Right hindlimb (tissue), 1 donor: ENCODE measurements around the gene TCERG1L.

ENCODE experiments used
- DNase-seq: peaks from one replicate; pipeline ENCODE4 v3.0.0-alpha.2; 2018

The TCERG1L gene

DNA sequence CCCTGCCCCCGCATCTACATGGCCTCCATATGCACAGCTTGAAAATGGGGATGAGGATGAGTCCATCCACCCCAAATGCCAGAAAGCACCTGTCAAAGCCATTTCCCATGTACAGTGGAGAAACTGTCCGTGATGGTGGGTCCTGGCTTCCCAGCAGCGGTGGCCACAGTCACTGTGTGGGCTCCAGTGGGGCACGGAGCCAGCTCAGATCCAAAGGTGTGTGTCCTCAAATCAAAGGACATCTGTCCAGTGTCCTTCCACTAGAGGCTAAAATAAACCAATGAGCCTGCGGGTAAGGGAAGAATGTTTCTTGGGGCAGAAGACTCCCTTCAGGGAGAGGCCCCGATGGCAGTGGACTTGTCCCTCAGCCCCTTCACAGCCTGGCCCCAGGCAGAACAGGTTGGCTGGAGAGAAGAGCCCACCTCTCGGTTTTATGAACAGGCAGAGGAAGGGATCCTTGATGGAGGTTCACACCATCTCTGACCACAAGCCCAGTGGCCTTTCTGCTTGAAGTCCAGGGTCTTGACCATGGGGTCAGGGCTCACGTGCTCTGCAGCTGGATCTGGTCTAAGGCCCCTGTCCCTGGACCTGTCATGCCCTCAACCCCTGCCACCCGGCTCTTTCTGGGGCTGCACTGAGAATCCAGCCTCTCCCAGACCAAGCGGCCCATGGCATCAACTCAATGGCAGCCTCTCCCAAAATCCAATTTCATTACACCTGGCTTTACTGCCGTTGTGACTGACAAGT lies 106.9 kb downstream of the TCERG1L start:
- DNase-seq = no peak

DNA sequence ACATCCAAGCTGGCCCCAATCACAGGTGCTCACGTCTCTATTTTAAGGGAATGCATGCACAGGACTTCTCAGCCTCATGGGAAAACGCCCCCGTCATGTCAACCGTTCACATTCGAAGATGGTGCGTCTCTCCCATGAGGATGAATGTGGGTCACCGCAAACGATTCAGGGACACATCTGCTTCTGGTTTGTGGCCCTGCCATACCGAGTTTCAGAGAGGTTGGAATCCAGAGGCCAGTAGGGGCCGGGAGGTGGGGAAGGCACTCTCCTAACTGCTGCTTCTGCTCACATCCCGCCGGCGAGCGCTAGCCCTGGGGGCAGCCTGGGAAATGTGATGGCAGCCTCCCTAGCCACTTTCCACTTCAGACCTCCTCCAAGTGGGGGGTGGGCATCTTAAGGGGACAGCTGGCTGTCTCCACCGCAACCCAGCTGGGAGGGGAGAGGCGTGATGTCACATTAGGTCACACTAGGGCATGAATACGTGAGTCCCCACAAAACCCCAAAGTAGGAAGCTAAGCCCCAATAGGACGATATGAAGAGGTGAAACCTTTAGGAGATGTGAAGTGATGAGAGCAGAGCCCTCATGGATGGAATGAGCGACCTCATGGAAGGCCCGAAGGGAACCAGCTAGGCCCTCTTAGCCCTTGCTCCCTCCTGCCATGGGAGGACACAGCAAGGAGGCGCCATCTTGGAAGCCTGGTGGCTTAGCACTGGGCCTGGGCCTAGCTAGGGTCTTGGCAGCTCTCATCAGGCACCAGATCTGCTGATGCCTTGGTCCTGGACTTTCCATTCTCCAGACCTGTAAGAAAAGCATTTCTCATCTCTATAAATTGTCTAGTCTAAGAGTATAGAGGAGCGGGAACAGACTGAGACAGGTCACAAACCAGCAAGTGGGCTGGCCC lies 107.8 kb downstream of the TCERG1L start:
- no peak for DNase-seq

DNA sequence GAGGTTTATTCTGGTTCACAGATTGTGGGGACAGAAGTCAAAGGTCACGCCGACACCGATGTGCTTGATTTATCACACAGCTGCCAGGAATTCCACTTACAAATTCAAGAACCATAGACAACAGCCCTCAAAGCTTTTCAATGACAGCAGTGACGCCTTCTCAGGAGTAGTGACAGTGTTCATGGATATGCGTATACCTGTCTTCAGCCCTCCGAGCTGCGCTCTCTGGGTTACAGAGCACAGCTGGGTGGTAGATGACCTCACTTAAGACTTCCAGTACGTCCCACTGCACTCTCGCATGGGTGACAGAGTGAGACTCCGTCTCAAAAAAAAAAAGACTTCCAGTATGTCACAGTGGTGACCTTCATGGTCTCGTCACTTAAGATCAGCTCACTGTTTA lies 108.5 kb downstream of the TCERG1L start:
- DNase-seq = no peak

DNA sequence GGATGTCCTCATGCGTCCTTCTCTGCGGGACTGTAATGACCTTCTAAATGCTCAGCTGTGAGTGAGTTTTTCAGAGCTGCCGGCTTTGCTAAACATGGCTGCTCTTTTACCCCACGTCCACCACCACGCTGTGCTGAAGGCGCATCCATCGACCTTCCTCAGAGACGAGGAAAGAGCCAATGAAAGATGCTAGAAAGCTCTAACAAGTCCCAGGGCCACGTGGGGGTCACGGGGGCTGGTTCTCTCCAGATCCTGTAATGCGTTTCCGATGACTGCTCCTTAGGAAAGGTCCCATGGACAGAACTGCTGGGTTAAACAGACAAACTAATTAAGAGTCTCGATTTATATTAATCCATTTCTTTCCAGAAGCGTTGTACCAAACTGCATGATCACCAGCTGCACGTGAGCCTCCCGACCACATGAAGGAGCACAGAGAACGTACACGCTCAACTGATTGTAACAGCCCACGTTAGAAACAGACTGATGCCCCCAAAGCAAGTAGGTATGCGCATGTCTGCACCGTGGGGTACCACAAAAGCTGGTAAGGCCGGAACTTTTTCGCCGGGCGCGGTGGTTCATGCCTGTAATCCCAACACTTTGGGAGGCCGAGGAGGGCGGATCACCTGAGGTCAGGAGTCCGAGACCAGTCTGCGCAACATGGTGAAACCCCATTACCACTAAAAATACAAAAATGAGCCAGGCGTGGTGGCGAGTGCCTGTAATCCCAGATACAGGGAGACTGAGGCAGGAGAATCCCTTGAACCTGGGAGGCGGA lies 109.6 kb downstream of the TCERG1L start:
- DNase-seq = no peak

DNA sequence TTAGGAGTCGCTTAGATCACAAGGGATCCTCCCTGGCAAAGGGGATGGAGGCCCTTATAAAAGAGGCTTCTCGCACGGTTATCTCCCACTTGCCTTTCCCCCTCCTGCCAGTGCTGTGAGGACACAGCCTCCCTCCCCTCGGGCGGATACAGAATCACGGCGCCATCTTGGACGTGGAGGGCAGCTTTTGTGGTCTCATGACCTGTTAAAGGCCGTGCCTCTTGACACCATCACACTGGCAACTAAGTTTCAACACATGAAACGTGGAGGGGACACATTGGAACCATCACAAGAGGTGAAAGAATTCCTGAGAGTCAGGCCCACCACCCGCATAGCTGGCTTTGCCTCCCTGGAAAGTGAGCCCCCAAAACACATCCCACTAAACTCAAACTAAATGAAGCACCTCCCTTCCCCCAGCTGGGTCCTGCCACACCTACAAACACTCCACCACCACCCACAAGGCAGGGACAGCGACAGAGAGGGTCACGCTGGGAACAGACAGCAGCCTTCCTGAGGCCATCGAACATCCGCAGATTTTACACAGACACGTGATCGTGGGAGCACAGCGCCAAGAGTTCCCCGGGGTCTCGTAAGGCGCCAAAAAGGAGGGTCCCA lies 110.6 kb downstream of the TCERG1L start:
- no peak for DNase-seq

DNA sequence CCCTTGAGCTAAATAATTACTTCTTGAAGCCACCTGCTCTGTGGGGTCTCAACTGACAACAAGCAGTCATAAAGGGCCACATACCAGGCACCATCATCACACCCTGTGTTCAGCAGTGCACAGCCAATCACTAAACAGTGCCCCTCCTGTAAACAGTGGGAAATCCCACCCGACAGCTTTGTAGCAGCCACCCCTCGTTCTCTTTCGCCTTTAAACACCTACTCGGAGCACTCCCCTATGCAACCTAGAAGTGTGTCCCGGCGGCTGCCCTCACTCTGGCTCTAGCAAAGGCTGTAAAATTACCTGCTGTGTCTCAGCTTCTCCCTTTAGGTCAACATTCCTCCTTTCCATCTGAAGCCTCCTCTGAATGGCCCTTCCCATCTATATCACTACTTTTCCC lies 111.9 kb downstream of the TCERG1L start:
- DNase-seq = no peak

DNA sequence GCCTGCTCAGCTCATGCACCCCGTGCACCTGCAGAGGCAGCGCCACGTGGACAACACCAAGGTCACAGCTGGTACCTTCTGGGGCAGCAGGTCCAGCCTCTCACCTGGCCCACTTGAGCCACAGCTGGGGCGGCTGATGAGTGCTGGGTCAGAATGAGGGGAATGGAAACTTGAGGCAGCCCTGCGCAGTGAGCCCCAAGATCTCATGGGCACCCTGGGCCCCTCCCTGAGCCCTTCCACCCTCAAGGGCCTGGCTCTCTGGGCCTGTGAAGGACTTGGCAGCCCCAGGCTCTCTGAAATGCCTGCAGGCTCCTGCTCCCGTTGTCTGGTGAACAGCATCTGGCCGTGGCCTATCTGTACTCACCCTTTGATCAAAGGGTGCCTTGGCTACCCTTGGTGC lies 112.7 kb downstream of the TCERG1L start:
- no peak for DNase-seq

DNA sequence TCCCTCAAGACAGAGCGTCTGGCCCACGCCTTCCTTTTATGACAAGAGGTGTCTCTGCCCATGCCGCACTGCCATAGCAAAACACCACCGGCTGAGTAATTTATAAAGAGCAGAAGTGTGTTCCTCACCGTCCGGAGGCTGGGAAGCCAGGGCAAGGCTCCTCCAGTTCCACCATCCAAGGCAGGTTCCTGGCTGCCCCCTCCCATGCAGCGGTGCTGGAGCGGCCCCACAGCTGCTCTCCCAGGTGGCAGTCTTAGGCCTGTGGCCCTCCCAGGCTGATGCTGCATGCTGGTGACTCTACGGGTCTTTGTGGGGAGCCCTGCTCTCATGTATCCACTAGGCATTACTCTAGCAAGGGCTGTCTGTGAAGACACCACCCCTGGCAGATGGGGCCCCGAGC lies 113.1 kb downstream of the TCERG1L start:
- no peak for DNase-seq

DNA sequence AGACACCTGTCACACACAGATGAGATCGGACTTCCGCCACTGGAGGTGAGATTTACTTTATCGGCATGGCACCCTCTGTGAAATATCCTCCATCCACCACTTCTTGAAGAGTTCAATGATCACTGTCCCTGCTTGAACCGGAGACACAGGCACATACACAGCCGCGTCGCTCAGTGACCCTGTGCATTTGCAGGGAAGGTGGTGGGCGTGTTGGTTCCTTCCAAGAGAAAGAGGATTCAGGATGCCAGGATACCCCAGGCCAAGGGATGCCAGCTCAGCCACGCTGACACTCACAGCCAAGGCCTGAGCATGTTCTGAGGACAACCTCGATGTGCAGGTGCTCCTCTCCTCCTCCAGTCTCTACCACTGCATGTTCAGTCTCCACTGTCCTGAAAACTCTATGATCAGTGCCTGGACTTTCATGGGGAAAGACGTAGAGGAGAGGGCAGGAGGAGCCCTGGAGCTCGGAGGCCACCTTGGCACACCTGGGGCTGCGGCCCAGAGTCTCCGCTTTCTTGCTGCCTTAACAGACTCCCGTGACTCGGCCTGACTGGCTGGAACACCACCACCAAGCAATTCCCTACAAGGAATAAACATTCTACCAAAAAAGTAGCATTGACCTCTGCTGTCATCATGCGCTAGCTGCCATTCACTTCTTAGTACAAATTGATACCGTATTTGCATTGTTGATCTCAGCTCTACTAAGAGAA lies 115.2 kb downstream of the TCERG1L start:
- no peak for DNase-seq

DNA sequence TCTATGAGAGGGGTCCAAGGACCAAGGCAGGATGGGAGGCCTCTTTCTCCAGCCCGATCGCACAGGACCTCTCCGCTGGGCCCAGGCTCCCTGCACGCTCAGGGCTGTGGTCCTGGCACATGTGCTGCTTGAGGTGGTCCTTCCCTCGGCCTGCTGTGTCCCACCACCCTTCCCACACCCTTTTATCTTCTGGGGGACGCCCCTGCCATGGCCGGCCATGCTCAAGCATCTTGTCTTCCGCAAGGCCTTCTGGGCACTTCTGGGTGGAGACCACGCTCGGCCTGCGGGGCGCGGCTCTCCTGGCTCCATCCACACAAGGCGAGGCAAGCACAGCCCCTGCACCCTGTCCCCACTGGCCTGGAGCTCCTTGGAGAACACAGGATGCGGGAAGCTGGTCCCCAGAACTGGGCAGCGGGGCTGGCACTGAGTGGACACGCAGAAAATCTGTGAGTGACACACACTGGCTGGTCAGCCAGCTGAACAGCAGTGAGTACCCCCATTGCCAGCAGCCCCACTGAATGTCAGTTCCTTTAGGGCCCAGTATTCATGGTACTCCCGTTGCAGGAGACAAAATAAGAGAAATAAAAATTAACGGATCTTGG lies 115.9 kb downstream of the TCERG1L start:
- DNase-seq = no peak

DNA sequence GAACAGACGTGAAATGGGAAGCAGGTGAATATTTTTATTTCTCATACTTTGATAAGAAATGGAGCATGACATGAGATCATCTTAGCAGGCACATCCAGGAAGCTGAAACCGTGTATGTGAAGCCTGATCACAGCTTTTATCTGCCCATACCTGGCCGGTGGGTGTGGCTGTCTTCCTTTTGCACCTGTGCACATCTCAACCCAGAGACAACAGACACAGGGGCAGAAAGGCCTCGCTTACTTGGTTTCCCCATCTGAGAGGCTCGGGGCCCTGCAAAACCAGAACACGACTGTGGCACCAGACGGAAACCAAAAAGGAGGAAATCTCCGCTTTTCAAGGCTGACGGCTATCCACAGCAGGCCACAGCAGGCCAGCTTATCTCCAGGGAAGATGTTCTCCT lies 116.4 kb downstream of the TCERG1L start:
- no peak for DNase-seq

DNA sequence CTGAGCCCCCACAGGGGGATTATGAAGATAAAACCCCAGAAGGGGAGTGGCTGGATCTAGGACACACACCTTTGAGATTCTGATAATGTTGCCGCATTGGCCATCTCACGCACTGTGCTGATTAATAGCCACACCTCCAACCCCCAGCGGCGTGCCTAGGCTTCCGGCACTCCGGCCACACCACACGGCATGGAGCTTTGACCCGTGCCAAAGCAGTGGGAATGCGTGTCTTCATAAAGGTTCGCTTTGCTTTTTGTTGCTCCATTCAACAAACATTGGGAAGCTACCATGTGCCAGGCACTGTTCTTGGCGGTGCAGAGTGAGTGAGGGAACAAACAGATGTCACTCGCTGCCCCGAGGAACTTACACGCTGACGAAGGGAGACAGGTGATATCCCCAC lies 117.6 kb downstream of the TCERG1L start:
- DNase-seq = no peak

DNA sequence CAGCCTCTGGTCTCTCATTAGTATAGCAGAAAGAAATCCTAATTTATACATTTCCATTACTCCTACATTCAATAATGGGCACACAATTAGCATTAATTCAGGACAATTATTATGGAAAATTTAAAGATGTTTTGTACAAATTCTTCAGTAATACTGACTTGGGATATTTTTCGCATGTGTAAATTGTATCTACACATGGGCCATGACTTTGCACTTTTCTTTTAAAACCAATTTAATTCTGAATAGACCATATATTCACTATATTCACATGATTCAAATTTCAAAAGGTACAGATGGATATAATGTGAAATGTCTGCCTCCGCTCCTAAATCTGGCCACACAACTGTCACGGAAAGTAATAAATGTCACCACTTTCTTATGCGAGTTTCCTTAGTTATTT lies 123.0 kb downstream of the TCERG1L start:
- DNase-seq = no peak

DNA sequence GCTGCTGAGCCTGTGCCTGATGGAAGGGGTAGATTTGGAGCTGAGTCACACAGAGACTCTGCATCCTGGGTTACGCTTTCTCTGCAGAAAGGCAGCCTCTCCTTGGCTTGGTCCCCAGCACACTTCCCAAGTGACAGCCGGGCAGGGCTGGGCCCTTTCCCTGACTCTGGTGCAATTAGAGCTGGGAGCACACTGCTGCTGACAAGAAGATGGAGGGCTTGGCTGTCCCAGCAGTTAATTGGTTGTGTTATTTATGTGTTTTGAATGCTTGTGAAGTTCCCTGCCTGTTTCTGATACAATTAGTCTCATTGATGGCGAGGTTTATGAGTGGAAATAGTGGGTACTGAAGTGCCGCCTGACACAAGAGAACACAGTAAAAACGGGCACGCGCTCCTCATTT lies 123.6 kb downstream of the TCERG1L start:
- DNase-seq = no peak

DNA sequence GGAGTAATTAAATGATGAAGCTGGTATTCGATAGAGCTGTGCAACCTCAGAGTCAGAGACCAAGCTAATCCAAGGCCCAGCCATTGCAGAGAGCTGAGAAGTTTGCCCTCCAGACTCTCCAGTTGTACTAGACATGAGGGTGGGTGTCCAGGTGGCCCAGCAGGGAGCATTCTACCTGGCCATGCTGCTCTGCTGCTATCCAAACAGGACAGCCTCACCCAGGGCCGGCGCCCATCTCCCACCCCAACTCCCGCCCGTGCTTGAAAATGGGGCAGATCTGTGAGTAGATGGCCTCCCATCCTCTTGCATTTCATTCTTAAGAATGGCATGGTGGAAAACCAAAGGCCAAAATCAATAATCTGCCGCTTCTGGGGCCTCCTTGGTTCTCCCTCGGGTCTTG lies 124.2 kb downstream of the TCERG1L start:
- no peak for DNase-seq

DNA sequence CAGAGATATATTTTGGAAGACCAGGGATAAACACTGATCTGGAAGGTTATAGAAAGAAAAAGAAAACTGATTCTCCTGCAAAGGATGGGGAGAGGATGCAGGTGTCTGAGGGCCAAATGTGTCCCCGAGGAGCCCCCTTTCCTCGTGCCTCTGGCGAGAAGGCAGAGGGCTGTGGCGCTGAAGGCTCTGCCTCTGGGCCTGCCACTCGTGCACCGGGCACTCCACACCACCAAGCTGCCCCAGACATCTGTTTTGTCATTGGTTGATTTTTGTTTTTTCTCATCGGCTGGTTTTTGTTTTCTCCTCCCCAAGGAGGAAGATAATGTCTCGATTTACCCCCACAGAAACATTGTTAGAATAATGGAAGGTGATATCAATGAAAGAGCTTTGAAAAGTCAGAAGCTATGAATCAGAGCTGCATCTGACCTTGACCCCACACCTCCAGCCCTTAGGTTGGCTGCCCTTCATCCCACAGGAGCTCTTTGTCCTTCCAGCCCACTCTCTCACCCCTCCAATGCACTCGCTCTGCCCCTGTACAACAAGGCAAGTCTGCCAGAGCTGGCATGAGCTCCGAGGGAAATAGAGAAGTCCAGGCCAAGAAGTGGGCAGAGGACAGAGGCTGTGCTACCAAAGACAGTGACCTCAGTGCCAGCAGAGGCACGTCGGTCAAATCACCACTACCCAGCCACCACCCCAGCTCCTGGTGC lies 124.8 kb downstream of the TCERG1L start:
- DNase-seq = no peak

DNA sequence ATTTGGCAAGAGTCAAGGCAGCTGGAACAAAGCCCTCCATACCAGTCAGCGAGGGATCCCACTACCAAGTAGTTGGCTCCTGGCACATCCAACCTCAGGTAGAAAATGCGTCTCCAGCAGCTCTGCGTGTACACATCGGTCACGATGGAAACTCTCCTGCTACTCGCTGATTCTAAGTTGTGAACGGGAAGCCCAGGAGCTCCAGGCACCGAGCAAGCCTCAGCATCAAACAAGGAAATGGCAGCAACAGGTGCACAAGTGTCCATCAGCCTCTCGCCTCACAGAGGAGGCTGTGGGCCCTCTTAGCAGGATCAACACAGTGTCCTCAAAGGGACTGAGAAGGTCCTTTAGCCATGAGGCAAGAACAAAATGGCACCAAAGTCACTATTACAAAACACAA lies 127.0 kb downstream of the TCERG1L start:
- no peak for DNase-seq

DNA sequence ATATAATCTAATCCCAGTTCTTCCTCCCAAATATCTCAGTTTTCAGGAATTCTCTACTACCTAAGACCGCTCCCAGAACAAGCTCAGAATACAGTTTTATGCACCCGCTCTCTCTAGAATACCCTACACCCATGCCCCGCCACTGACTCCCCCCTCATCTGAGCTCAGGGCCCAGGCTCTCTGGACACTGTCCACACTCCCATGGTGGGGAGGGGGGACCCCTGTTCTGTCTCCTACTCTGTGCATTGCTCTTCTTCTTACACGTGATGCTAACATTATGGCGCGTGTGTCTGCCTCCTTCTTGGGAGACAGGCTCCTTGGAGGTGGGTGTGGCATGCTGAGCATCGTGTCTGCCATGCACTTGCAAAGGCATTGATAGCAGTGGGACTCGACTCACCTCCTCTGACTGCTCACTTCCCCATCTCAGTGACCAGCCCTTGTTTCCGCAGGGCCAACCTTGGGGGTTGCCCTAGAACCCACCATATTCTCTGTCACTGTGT lies 127.9 kb downstream of the TCERG1L start:
- DNase-seq = peak; percentile 1

DNA sequence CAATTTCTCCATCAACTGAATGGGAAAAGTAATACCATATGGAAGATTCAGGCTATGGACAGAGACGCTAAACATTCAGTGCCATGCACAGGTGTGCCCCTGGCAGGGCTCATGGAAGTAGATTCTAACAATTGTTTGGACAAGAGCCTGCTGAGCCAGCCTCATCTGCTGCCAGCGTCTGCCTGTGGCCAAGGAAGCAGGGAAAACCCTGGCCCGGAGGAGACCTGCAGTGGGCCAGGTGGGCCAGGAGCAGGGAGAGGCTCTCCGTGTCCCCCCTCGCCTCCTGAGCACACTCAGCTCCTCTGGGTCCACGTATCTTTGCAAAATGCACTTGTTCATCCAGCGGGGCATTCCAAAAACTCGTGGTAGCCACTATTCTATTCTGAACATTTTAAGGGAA lies 130.1 kb downstream of the TCERG1L start:
- DNase-seq = no peak

DNA sequence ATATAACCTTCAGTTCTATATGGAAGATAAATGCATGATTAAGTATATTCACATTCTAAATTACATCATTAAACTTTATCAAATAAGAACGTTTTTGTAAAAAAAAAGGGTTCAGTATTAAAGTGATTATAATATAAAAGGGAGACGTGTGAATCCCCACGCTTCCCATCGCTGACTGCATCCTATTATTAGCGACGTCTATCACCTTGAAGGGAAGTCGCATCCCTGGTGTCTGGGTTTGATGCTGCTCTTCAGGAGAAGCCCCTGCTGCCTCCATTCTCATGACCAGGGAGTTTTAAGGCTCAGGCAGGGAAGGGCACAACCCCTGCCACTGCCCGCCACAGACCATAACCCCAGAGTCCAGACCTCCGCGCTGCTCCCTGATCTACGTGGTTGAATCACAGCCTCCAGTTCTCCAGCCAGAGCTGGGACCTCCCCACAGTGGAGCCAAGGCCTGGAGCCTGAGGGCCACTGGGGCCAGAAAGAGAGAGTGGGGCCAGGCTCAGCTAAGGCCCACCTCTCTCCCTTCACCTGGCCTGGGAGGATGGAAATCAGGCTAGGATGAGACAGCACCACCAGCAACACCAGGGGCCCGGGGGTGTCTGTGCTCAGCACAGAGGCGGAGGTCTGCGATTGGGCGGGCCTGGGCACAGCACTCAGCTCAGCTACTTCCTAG lies 130.6 kb downstream of the TCERG1L start:
- no peak for DNase-seq

DNA sequence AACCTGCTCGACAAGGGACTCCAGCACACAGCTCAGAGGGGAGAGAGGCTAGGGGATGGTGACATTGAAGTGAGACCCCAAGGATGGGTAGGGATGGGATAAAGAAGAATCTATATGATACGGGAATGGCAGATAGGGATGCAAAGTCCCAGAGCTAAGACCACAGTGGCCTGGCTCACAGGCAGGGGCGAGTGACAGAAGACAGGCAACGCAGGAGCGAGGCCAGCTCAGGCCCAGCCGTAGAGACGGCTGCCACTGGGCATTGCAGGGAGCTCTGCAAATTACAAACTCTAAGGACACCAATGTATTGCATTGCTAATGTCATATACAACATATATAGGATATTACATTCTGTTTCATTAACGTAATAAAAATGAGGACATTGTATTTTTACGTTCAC lies 131.4 kb downstream of the TCERG1L start:
- DNase-seq = no peak
